Activated naive CD4-positive, alpha-beta T cell treated with anti-CD3 and anti-CD28 coated beads, Interleukin-2, amount 10 ng/mL, durations not matched to agents 7 days and 5 days (primary cell): ENCODE data around the gene EIF4G3.
"Not testable (repeated sequence)": the region's sequence is repeated elsewhere in the genome, so short reads cannot be mapped to it uniquely, and the experiment has no call there.

Experiments used
- CTCF ChIA-PET: fragments of 350-600 bp; sonication (Branson Sonifier 250); formaldehyde crosslinking; loops from one replicate; lab custom pipeline; 2021; ENCODE audit warnings: antibody characterized with exemption; lab: Charles Lee
- DNase-seq: peaks from one replicate; pipeline ENCODE4 v3.0.0-alpha.2; 2020
- H3K27ac Mint-ChIP-seq: one replicate; pipeline ENCODE4 v1.8.0; 2021; ENCODE audit warnings: mild to moderate bottlenecking, moderate library complexity, mixed read lengths
- H3K27me3 Mint-ChIP-seq: one replicate; pipeline ENCODE4 v1.8.0; 2021; ENCODE audit warnings: mild to moderate bottlenecking, mixed read lengths
- H3K36me3 Mint-ChIP-seq: one replicate; pipeline ENCODE4 v1.8.0; 2021; ENCODE audit warnings: mixed read lengths
- H3K4me1 Mint-ChIP-seq: one replicate; pipeline ENCODE4 v1.8.0; 2021; ENCODE audit warnings: mixed read lengths
- H3K4me3 Mint-ChIP-seq: one replicate; pipeline ENCODE4 v1.8.0; 2021; ENCODE audit warnings: mild to moderate bottlenecking, moderate library complexity, mixed read lengths
- H3K9me3 Mint-ChIP-seq: one replicate; pipeline ENCODE4 v1.8.0; 2021; ENCODE audit warnings: mixed read lengths

The EIF4G3 gene

GRCh38 chr1:21099034-21099868 is 77.4 kb downstream of the EIF4G3 start:
- Mint-ChIP-seq H3K9me3 (peaks cover 3% of the 10 kb centered on the region), H3K36me3 (peaks cover 12% of the 10 kb centered on the region), H3K27ac (no peak overlapping the region), H3K27me3 (no peaks in the 10 kb centered on the region), H3K4me1 (no peaks in the 10 kb centered on the region), H3K4me3 (no peak overlapping the region)
- CTCF ChIA-PET: no interaction called here
- DNase-seq: no peak

DNA sequence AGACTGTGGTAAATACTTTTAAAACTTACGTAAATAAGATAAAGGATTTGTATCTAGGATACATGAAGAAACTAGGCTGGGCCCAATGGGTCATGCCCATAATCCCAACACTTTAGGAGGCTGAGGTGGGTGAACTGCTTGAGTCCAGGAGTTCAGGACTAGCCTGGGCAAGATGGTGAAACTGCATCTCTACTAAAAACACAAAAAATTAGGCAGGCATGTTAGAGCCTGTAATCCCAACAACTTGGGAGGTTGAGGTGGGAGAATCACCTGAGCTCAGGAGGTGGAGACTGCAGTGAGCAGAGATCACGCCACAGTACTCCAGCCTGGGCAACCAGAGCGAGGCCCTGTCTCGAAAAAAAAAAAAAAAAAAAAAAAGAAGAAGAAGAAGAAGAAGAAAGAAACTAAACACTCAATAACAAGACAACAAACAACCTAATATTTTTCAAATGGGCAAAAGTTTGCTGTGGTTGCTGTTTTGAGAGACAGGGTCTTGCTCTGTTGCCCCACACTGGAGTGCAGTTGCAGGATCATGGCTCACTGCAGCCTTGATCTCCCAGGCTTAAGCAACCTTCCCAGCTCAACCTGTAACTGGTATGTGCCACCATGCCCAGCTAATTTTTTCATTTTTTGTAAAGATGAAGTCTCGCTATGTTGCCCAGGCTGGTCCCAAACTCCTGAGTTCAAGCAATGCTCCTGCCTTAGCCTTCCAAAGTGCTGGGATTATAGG is 78.3 kb downstream of the EIF4G3 start:
- no peaks in the 10 kb centered on the region for H3K27me3 Mint-ChIP-seq
- CTCF ChIA-PET: no interaction called here
- no peak overlapping the region for H3K27ac Mint-ChIP-seq
- peaks cover 18% of the 10 kb centered on the region for H3K36me3 Mint-ChIP-seq
- no peak for DNase-seq
- H3K4me1 Mint-ChIP-seq: no peaks in the 10 kb centered on the region
- H3K9me3 Mint-ChIP-seq: peaks cover 7% of the 10 kb centered on the region
- H3K4me3 Mint-ChIP-seq: no peak overlapping the region

- CTCF ChIA-PET: no interaction called here
- no peak for DNase-seq
- no peaks in the 10 kb centered on the region for H3K4me1 Mint-ChIP-seq
- H3K4me3 Mint-ChIP-seq: no peak overlapping the region
- H3K27me3 Mint-ChIP-seq: no peaks in the 10 kb centered on the region
- peaks cover 7% of the 10 kb centered on the region for H3K9me3 Mint-ChIP-seq
- no peak overlapping the region for H3K27ac Mint-ChIP-seq
- peaks cover 22% of the 10 kb centered on the region for H3K36me3 Mint-ChIP-seq
Measured at GRCh38 chr1:21097729-21098128, 79.0 kb downstream of the EIF4G3 start.

DNA sequence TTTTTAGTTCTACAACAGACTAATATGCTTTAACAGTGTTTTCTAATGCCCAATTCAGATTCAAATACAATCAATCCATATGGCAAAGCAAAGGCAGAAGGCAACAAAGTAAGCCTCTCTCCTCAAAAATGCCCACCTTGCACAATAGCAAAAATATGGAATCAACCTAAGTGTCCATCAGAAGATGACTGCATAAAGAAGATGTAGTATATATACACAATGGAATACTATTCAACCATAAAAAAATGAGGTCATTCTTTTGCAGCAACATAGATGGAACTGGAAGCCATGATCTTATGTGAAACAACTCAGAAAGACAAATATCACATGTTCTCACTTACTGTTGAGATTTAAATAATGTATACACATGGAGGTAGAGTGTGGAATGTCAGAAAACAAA is 80.7 kb downstream of the EIF4G3 start:
- Mint-ChIP-seq H3K4me3 (no peak overlapping the region), H3K27ac (no peak overlapping the region), H3K36me3 (peaks cover 26% of the 10 kb centered on the region), H3K9me3 (peaks cover 7% of the 10 kb centered on the region), H3K27me3 (no peaks in the 10 kb centered on the region), H3K4me1 (no peaks in the 10 kb centered on the region)
- DNase-seq: no peak
- CTCF ChIA-PET: no interaction called here

DNA sequence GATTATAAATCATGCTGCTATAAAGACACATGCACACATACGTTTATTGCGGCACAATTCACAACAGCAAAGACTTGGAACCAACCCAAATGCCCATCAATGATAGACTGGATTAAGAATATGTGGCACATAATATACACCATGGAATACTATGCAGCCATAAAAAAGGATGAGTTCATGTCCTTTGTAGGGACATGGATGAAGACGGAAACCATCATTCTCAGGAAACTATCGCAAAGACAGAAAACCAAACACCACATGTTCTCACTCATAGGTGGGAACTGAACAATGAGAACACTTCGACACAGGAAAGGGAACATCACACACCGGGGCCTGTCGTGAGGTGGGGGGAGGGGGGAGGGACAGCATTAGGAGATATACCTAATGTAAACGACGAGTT is 82.4 kb downstream of the EIF4G3 start:
- H3K4me1 Mint-ChIP-seq, DNase-seq, H3K27me3 Mint-ChIP-seq, CTCF ChIA-PET, H3K27ac Mint-ChIP-seq, H3K4me3 Mint-ChIP-seq, H3K9me3 Mint-ChIP-seq: not testable (repeated sequence)
- H3K36me3 Mint-ChIP-seq: peaks cover 23% of the 10 kb centered on the region

DNA sequence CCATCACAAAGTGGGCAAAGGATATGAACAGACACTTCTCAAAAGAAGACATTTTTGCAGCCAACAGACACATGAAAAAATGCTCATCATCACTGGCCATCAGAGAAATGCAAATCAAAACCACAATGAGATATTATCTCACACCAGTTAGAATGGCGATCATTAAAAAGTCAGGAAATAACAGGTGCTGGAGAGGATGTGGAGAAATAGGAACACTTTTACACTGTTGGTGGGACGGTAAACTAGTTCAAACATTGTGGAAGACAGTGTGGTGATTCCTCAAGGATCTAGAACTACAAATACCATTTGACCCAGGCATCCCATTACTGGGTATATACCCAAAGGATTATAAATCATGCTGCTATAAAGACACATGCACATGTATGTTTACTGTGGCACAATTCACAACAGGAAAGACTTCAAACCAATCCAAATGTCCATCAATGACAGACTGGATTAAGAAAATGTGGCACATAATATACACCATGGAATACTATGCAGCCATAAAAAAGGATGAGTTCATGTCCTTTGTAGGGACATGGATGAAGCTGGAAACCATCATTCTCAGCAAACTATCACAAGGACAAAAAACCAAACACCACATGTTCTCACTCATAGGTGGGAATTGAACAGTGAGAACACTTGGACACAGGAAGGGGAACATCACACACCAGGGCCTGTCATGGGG is 83.3 kb downstream of the EIF4G3 start:
- H3K36me3 Mint-ChIP-seq: peaks cover 23% of the 10 kb centered on the region
- peaks cover 14% of the 10 kb centered on the region for H3K4me1 Mint-ChIP-seq

DNA sequence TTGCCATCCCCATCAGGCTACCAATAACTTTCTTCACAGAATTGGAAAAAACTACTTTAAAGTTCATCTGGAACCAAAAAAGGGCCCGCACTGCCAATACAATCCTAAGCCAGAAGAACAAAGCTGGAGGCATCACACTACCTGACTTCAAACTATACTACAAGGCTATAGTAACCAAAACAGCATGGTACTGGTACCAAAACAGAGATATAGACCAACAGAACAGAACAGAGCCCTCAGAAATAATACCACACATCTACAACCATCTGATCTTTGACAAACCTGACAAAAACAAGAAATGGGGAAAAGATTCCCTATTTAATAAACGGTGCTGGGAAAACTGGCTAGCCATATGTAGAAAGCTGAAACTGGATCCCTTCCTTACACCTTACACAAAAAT is 84.2 kb downstream of the EIF4G3 start:
- Mint-ChIP-seq H3K36me3 (peaks cover 23% of the 10 kb centered on the region), H3K4me1 (peaks cover 14% of the 10 kb centered on the region)
- CTCF ChIA-PET, H3K27me3 Mint-ChIP-seq, DNase-seq, H3K9me3 Mint-ChIP-seq, H3K4me3 Mint-ChIP-seq, H3K27ac Mint-ChIP-seq: not testable (repeated sequence)

More for the DNA sequence above, 83.3 kb downstream of the EIF4G3 start:
- H3K9me3 Mint-ChIP-seq, CTCF ChIA-PET, H3K27me3 Mint-ChIP-seq, DNase-seq, H3K4me3 Mint-ChIP-seq, H3K27ac Mint-ChIP-seq: not testable (repeated sequence)

DNA sequence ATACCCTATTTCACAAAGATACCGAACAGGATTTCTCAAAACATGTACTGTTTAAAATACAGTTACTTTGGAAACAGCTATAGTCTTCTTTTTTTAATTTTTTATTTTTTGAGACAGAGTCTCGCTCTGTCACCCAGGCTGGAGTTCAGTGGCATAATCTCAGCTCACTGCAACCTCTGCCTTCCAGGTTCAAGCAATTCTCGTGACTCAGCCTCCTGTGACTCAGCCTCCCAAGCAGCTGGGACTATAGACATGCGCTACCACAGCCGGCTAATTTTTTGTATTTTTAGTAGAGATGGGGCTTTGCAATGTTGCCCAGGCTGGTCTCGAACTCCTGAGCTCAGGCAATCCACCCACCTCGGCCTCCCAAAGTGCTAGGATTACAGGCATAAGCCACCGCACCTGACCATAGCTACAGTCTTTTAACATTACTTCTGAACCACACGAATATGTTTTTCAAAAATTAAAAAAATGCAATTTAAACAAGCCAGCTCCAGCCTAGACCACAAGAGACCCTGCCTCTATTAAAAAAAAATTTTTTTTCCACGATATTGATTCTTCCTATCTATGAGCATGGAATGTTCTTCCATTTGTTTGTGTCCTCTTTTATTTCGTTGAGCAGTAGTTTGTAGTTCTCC is 85.5 kb downstream of the EIF4G3 start:
- H3K27ac Mint-ChIP-seq, H3K9me3 Mint-ChIP-seq, H3K4me3 Mint-ChIP-seq, DNase-seq, H3K27me3 Mint-ChIP-seq: not testable (repeated sequence)
- CTCF ChIA-PET: interaction anchor here (1.2 kb wide), 1 partner anchor 15 kb away, joined by 3 read pairs; no protein-coding TSS in a partner anchor
- Mint-ChIP-seq H3K4me1 (peaks cover 14% of the 10 kb centered on the region), H3K36me3 (peaks cover 24% of the 10 kb centered on the region)

DNA sequence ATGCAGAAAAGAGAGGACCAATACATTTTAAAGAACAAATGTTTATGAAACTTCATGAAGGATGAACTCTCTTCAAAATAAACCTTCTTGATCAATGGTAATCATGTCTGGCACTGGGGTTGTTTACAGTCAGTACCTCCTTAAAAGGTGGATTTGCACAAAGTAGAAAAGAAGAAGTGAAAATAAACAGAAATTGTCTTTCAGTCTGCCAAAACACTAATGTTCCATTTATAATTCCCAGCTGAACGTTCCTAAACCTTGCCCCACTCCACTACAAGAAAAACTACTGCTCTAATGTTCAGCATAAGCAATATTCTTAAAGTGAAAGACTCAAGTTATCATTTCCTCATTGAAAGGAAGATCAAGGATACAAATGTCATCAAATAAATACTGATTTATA is 86.2 kb downstream of the EIF4G3 start:
- Mint-ChIP-seq H3K9me3 (peaks cover 7% of the 10 kb centered on the region), H3K4me1 (peaks cover 14% of the 10 kb centered on the region), H3K4me3 (no peak overlapping the region), H3K27me3 (no peaks in the 10 kb centered on the region), H3K36me3 (peaks cover 24% of the 10 kb centered on the region), H3K27ac (no peak overlapping the region)
- CTCF ChIA-PET: no interaction called here
- no peak for DNase-seq

GRCh38 chr1:21089731-21090130 is 87.0 kb downstream of the EIF4G3 start:
- no peak overlapping the region for H3K4me3 Mint-ChIP-seq
- H3K27ac Mint-ChIP-seq: no peak overlapping the region
- peaks cover 21% of the 10 kb centered on the region for H3K36me3 Mint-ChIP-seq
- peaks cover 14% of the 10 kb centered on the region for H3K4me1 Mint-ChIP-seq
- no peak for DNase-seq
- no peaks in the 10 kb centered on the region for H3K27me3 Mint-ChIP-seq
- CTCF ChIA-PET: no interaction called here
- peaks cover 7% of the 10 kb centered on the region for H3K9me3 Mint-ChIP-seq

DNA sequence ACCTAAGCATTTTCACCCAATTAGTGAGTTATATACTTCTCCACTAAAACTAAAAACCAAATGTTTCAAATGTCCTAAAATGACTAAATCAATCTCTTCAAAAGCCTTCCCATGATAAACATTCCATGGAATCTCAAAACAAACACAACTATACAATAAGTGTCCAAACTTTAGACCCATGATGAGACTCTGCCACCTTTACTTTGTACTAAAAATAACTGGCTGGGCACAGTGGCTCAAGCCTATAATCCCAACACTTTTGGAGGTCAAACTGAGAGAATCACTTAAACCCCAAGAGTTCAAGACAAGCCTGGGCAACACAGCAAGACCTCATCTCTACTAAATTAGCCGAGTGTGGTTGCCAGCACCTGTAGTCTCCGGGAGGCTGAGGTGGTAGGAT is 87.4 kb downstream of the EIF4G3 start:
- H3K4me3 Mint-ChIP-seq: no peak overlapping the region
- CTCF ChIA-PET: no interaction called here
- H3K9me3 Mint-ChIP-seq: peaks cover 5% of the 10 kb centered on the region
- DNase-seq: no peak
- peaks cover 16% of the 10 kb centered on the region for H3K4me1 Mint-ChIP-seq
- no peaks in the 10 kb centered on the region for H3K27me3 Mint-ChIP-seq
- peaks cover 21% of the 10 kb centered on the region for H3K36me3 Mint-ChIP-seq
- H3K27ac Mint-ChIP-seq: no peak overlapping the region

- no peak overlapping the region for H3K4me3 Mint-ChIP-seq
- DNase-seq: no peak
- H3K36me3 Mint-ChIP-seq: peaks cover 11% of the 10 kb centered on the region
- H3K9me3 Mint-ChIP-seq: no peaks in the 10 kb centered on the region
- peaks cover 6% of the 10 kb centered on the region for H3K4me1 Mint-ChIP-seq
- CTCF ChIA-PET: interaction anchor here (0.6 kb wide), 1 partner anchor 403 kb away, joined by 3 read pairs; no protein-coding TSS in a partner anchor
- H3K27me3 Mint-ChIP-seq: no peaks in the 10 kb centered on the region
- H3K27ac Mint-ChIP-seq: no peak overlapping the region
Measured at GRCh38 chr1:21084111-21084810, 92.4 kb downstream of the EIF4G3 start.

DNA sequence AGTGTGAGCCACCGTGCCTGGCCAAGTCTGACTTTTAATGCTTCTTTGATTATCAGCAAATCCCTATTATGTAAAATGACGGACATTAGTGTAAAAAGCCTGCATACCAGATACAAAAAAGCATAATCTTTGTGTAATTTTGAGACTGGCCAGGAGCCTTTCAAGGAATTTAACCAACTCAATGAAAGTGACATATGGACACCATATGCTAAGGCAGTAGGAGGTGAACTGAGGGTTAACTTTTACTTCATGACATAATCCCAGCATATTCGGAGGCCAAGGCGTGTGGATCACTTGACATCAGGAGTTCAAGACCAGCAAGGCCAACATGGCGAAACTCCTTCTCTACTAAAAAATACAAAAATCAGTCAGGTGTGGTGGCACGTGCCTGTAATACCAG is 94.6 kb downstream of the EIF4G3 start:
- no peak for DNase-seq
- no peaks in the 10 kb centered on the region for H3K27me3 Mint-ChIP-seq
- H3K4me3 Mint-ChIP-seq: no peak overlapping the region
- H3K9me3 Mint-ChIP-seq: no peaks in the 10 kb centered on the region
- CTCF ChIA-PET: no interaction called here
- peaks cover 2% of the 10 kb centered on the region for H3K4me1 Mint-ChIP-seq
- peaks cover 11% of the 10 kb centered on the region for H3K36me3 Mint-ChIP-seq
- H3K27ac Mint-ChIP-seq: no peak overlapping the region
